ENCODE data around the gene CHTF8.

- no peak for TF ChIP-seq POLR2A (IDR thresholded peaks at IDR 0.05)
- no peak for TF ChIP-seq CTCF (IDR thresholded peaks at IDR 0.05)
These were observed 59.8 kb downstream of the CHTF8 start for GRCh38 chr16:69072640-69072974.
